PC-3 (cell line): ENCODE data around the gene CACNA1D.

ENCODE experiments used
- EZH2 ChIP-seq: fragments of 300-600 bp; sonication (generic); IDR thresholded peaks from one replicate; pipeline ENCODE4 v1.6.1; 2017; ENCODE audit warnings: antibody characterized with exemption, mild to moderate bottlenecking, low read length; ENCODE audit not compliant: unreplicated experiment
- EZH2phosphoT487 ChIP-seq: fragments of 300-600 bp; sonication (generic); IDR thresholded peaks from 2 replicates; pipeline ENCODE4 v1.6.1; 2018; ENCODE audit warnings: mild to moderate bottlenecking, antibody characterized with exemption, low read length, borderline replicate concordance
- TF ChIP-seq, protein P1 (sequence below): fragments of 300-600 bp; sonication (generic); conservative IDR thresholded peaks from 2 replicates; pipeline ENCODE4 v1.5.1; 2017; ENCODE audit warnings: antibody characterized with exemption, low read depth, mild to moderate bottlenecking, low read length

DNA sequence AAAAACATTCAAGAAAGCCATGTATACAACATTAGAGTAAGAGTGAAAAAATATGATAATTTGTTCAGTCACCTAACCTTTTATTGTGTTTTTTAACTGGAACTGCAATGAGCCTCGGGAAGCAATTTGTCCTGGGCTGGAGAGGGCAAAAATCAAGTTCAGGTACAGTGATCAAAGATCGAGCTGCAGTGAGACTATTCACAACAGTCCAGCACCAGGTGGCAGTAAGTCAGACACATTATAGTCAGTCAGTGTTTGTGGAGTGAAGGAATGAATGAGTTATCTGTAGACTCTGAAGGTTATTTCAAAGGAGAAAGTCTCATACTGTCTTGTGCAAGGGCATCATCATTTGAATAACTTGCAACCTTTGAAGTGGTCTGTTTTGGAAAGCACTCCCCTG is 235.2 kb downstream of the CACNA1D start:
- TF ChIP-seq EZH2phosphoT487 (no peak), EZH2 (no peak)
- TF ChIP-seq, protein P1, sequence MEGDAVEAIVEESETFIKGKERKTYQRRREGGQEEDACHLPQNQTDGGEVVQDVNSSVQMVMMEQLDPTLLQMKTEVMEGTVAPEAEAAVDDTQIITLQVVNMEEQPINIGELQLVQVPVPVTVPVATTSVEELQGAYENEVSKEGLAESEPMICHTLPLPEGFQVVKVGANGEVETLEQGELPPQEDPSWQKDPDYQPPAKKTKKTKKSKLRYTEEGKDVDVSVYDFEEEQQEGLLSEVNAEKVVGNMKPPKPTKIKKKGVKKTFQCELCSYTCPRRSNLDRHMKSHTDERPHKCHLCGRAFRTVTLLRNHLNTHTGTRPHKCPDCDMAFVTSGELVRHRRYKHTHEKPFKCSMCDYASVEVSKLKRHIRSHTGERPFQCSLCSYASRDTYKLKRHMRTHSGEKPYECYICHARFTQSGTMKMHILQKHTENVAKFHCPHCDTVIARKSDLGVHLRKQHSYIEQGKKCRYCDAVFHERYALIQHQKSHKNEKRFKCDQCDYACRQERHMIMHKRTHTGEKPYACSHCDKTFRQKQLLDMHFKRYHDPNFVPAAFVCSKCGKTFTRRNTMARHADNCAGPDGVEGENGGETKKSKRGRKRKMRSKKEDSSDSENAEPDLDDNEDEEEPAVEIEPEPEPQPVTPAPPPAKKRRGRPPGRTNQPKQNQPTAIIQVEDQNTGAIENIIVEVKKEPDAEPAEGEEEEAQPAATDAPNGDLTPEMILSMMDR = peak; percentile 40; the same call in 1 of the 2 replicates
